HEK293T (cell line): Measurements from ENCODE around the gene LUC7L3.

Source experiments
- CTCF ChIA-PET: fragments of 350-600 bp; formaldehyde crosslinking; extraction: SDS; loops from one replicate; lab custom pipeline; 2021; ENCODE audit warnings: antibody characterized with exemption, inconsistent platforms; lab: Yijun Ruan, JAX
- POLR2A ChIA-PET: fragments of 350-600 bp; formaldehyde crosslinking; extraction: SDS; loops from one replicate; lab custom pipeline; 2020; ENCODE audit warnings: antibody characterized with exemption, inconsistent platforms; lab: Yijun Ruan, JAX
- DNase-seq: peaks from one replicate; pipeline ENCODE4 v3.0.0; 2012; ENCODE audit warnings: mixed read lengths; ENCODE audit errors: extremely low spot score
- ARNT ChIP-seq: fragments of 450-650 bp; IDR thresholded peaks from 2 replicates; pipeline ENCODE4 v1.6.1; 2017; ENCODE audit warnings: mild to moderate bottlenecking
- BHLHE40 ChIP-seq: fragments of 450-650 bp; IDR thresholded peaks from 2 replicates; pipeline ENCODE4 v1.6.1; 2016; ENCODE audit warnings: mild to moderate bottlenecking, moderate library complexity, borderline replicate concordance
- CTBP1 ChIP-seq: fragments of 450-650 bp; IDR thresholded peaks from 2 replicates; pipeline ENCODE4 v1.6.1; 2016; ENCODE audit warnings: borderline replicate concordance
- ELF4 ChIP-seq: fragments of 450-650 bp; IDR thresholded peaks from 2 replicates; pipeline ENCODE4 v1.6.1; 2017; ENCODE audit warnings: antibody characterized with exemption
- FOXA1 ChIP-seq: fragments of 450-650 bp; IDR thresholded peaks from 2 replicates; pipeline ENCODE4 v1.6.1; 2016; ENCODE audit warnings: mild to moderate bottlenecking
- FOXK2 ChIP-seq: fragments of 450-650 bp; IDR thresholded peaks from 2 replicates; pipeline ENCODE4 v1.6.1; 2016; ENCODE audit warnings: mild to moderate bottlenecking
- FOXM1 ChIP-seq: fragments of 450-650 bp; IDR thresholded peaks from 2 replicates; pipeline ENCODE4 v1.6.1; 2017; ENCODE audit warnings: mild to moderate bottlenecking, borderline replicate concordance
- HDGF ChIP-seq: fragments of 450-650 bp; IDR thresholded peaks from 2 replicates; pipeline ENCODE4 v1.6.1; 2017; ENCODE audit warnings: antibody characterized with exemption, borderline replicate concordance
- L3MBTL2 ChIP-seq: fragments of 450-650 bp; conservative IDR thresholded peaks from 2 replicates; pipeline ENCODE4 v1.6.1; 2016; ENCODE audit warnings: mild to moderate bottlenecking
- LEF1 ChIP-seq: fragments of 450-650 bp; IDR thresholded peaks from 2 replicates; pipeline ENCODE4 v1.6.1; 2017; ENCODE audit warnings: mild to moderate bottlenecking, borderline replicate concordance
- NFRKB ChIP-seq: fragments of 450-650 bp; IDR thresholded peaks from 2 replicates; pipeline ENCODE4 v1.6.1; 2016; ENCODE audit warnings: mild to moderate bottlenecking, moderate library complexity
- SP1 ChIP-seq: fragments of 450-650 bp; IDR thresholded peaks from 2 replicates; pipeline ENCODE4 v1.6.1; 2017
- SUZ12 ChIP-seq: fragments of 450-650 bp; IDR thresholded peaks from 2 replicates; pipeline ENCODE4 v1.6.1; 2016; ENCODE audit warnings: mild to moderate bottlenecking
- TARDBP ChIP-seq: fragments of 450-650 bp; IDR thresholded peaks from 2 replicates; pipeline ENCODE4 v1.6.1; 2016
- ZNF384 ChIP-seq: fragments of 450-650 bp; IDR thresholded peaks from 2 replicates; pipeline ENCODE4 v1.6.1; 2016
- TF ChIP-seq, protein P1 (sequence below): fragments of 450-650 bp; IDR thresholded peaks from 2 replicates; pipeline ENCODE4 v1.6.1; 2016

Gene LUC7L3

GRCh38 chr17:50682938-50683337, 36.5 kb upstream of the LUC7L3 start:
- DNase-seq, result no peak
- TF ChIP-seq FOXM1 (no peak), FOXA1 (no peak), NFRKB (no peak), SUZ12 (no peak), ZNF384 (no peak), ELF4 (no peak), CTBP1 (no peak), SP1 (no peak), L3MBTL2 (no peak), ARNT (no peak), TARDBP (no peak), LEF1 (no peak), BHLHE40 (no peak)
- TF ChIP-seq, protein P1, sequence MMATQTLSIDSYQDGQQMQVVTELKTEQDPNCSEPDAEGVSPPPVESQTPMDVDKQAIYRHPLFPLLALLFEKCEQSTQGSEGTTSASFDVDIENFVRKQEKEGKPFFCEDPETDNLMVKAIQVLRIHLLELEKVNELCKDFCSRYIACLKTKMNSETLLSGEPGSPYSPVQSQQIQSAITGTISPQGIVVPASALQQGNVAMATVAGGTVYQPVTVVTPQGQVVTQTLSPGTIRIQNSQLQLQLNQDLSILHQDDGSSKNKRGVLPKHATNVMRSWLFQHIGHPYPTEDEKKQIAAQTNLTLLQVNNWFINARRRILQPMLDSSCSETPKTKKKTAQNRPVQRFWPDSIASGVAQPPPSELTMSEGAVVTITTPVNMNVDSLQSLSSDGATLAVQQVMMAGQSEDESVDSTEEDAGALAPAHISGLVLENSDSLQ, result no peak
- POLR2A ChIA-PET, result interaction anchor here (1.6 kb wide), 1 partner anchor 141 kb away, joined by 3 read pairs; no protein-coding TSS in a partner anchor
- CTCF ChIA-PET, result no interaction called here

- CTCF ChIA-PET, result interaction anchor here (0.7 kb wide), 1 partner anchor 21 kb away, joined by 3 read pairs; no protein-coding TSS in a partner anchor
- TF ChIP-seq NFRKB (no peak), LEF1 (no peak), ARNT (no peak), SP1 (no peak), FOXA1 (no peak), FOXM1 (no peak), BHLHE40 (no peak), TARDBP (no peak), L3MBTL2 (no peak), ELF4 (no peak), HDGF (no peak), FOXK2 (no peak), ZNF384 (no peak), SUZ12 (no peak), CTBP1 (no peak)
- TF ChIP-seq, protein P1, result no peak
- no peak for DNase-seq
- POLR2A ChIA-PET, result interaction anchor here (1.5 to 1.6 kb wide), 2 partner anchors 23 to 142 kb away, joined by 3 to 4 read pairs; no protein-coding TSS in a partner anchor
Measured at GRCh38 chr17:50683434-50684287, 35.7 kb upstream of the LUC7L3 start.

DNA sequence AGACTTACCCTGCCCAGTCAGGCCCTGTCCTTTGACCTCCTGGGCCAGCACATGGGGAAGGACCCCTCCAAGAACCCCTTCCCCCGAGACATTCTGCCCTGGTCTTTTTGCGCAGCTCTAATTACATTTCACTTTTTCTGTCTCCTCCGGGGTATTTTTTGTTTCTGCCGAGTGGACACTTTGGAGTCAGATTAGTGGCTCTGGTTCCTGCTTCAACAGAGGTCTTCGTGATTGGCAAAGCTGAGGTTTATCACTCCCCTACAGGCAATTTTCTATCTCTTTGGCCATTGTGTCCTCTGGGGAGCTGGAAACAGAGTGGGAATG, 35.2 kb upstream of the LUC7L3 start:
- POLR2A ChIA-PET, result interaction anchor here (1.0 to 1.6 kb wide), 3 partner anchors 11 to 142 kb away, joined by 3 to 4 read pairs (median 3); no protein-coding TSS in a partner anchor
- DNase-seq, result no peak
- CTCF ChIA-PET, result interaction anchor here (0.7 kb wide), 2 partner anchors 21 to 200 kb away, joined by 3 read pairs; no protein-coding TSS in a partner anchor
- TF ChIP-seq, protein P1, result no peak
- no peak for TF ChIP-seq FOXM1
- no peak for TF ChIP-seq L3MBTL2
- no peak for TF ChIP-seq HDGF
- no peak for TF ChIP-seq SP1
- TF ChIP-seq ELF4, result no peak
- no peak for TF ChIP-seq FOXA1
- TF ChIP-seq BHLHE40, result no peak
- TF ChIP-seq FOXK2, result no peak
- TF ChIP-seq ZNF384, result no peak
- no peak for TF ChIP-seq ARNT
- TF ChIP-seq TARDBP, result no peak
- no peak for TF ChIP-seq NFRKB

- no peak for DNase-seq
- POLR2A ChIA-PET, result interaction anchor here (1.0 to 1.6 kb wide), 4 partner anchors 11 to 143 kb away, joined by 3 to 4 read pairs (median 3); no protein-coding TSS in a partner anchor
- TF ChIP-seq FOXM1 (no peak), FOXK2 (no peak), ARNT (no peak), CTBP1 (no peak), L3MBTL2 (no peak), LEF1 (no peak), HDGF (no peak), SP1 (no peak), BHLHE40 (no peak), FOXA1 (no peak), SUZ12 (no peak), ZNF384 (no peak), TARDBP (no peak), ELF4 (no peak), NFRKB (no peak)
- TF ChIP-seq, protein P1, result no peak
- CTCF ChIA-PET, result interaction anchor here (0.7 to 1.3 kb wide), 4 partner anchors 10 to 201 kb away, joined by 3 to 6 read pairs (median 3); no protein-coding TSS in a partner anchor
Measured at GRCh38 chr17:50684612-50685333, 34.6 kb upstream of the LUC7L3 start.
